ENCODE results near the gene PNMA6F.
"Not testable (repeated sequence)": the region's sequence is repeated elsewhere in the genome, so short reads cannot be mapped to it uniquely, and the experiment has no call there.

The PNMA6F gene

GRCh38 chrX:153301746-153302145, 19.8 kb downstream of the PNMA6F start:
- DNase-seq = no peak

GRCh38 chrX:153299855-153300254, 21.7 kb downstream of the PNMA6F start:
- DNase-seq = no peak

GRCh38 chrX:153297376-153297775, 24.2 kb downstream of the PNMA6F start:
- no peak for DNase-seq

- DNase-seq = not testable (repeated sequence)
Measured at GRCh38 chrX:153293485-153294071, 28.0 kb downstream of the PNMA6F start.

- not testable (repeated sequence) for DNase-seq
Measured at GRCh38 chrX:153288807-153289206, 32.8 kb downstream of the PNMA6F start.

- not testable (repeated sequence) for DNase-seq
Measured at GRCh38 chrX:153285678-153286077, 35.9 kb downstream of the PNMA6F start.

GRCh38 chrX:153283982-153284381, 37.6 kb downstream of the PNMA6F start:
- not testable (repeated sequence) for DNase-seq

- not testable (repeated sequence) for DNase-seq
Measured at GRCh38 chrX:153281784-153282183, 39.8 kb downstream of the PNMA6F start.

GRCh38 chrX:153279304-153279703, 42.3 kb downstream of the PNMA6F start:
- DNase-seq = not testable (repeated sequence)

- DNase-seq = not testable (repeated sequence)
Measured at GRCh38 chrX:153276049-153276448, 45.5 kb downstream of the PNMA6F start.

- DNase-seq = not testable (repeated sequence)
Measured at GRCh38 chrX:153275418-153275817, 46.1 kb downstream of the PNMA6F start.

GRCh38 chrX:153272584-153272983, 49.0 kb downstream of the PNMA6F start:
- DNase-seq = not testable (repeated sequence)

- DNase-seq = not testable (repeated sequence)
Measured at GRCh38 chrX:153272070-153272469, 49.5 kb downstream of the PNMA6F start.
